GM18868 (cell line): ENCODE results near the gene NDRG3.

Experiments used
- ATAC-seq: cut with Tn5 transposase; IDR thresholded peaks from one replicate; pipeline ENCODE4 v1.9.1; 2021; ENCODE audit warnings: mild to moderate bottlenecking, moderate library complexity; ENCODE audit not compliant: unreplicated experiment

NDRG3 gene

GRCh38 chr20:36745927-36746659 is at the start of gene NDRG3:
Gene NDRG3 (minus strand): TSS chr20:36746090. CDS start chr20:36721735, 24,355 bp downstream.
- peak; percentile 93 for ATAC-seq

- ATAC-seq: no peak
Measured at GRCh38 chr20:36794116-36794474, 48.2 kb upstream of the NDRG3 start.

- no peak for ATAC-seq
Measured at GRCh38 chr20:36793294-36794115, 47.6 kb upstream of the NDRG3 start.

- no peak for ATAC-seq
Measured at GRCh38 chr20:36792422-36792821, 46.5 kb upstream of the NDRG3 start.

- ATAC-seq: no peak
Measured at GRCh38 chr20:36791862-36792261, 46.0 kb upstream of the NDRG3 start.

GRCh38 chr20:36786663-36787062 is 40.8 kb upstream of the NDRG3 start:
- ATAC-seq: no peak

- ATAC-seq: no peak
Measured at GRCh38 chr20:36786246-36786645, 40.4 kb upstream of the NDRG3 start.

- no peak for ATAC-seq
Measured at GRCh38 chr20:36785308-36785707, 39.4 kb upstream of the NDRG3 start.

GRCh38 chr20:36784900-36785299 is 39.0 kb upstream of the NDRG3 start:
- no peak for ATAC-seq

GRCh38 chr20:36784116-36784515 is 38.2 kb upstream of the NDRG3 start:
- no peak for ATAC-seq

GRCh38 chr20:36779656-36780025 is 33.8 kb upstream of the NDRG3 start:
- ATAC-seq: no peak

GRCh38 chr20:36778831-36779655 is 33.2 kb upstream of the NDRG3 start:
- no peak for ATAC-seq

GRCh38 chr20:36777576-36777975 is 31.7 kb upstream of the NDRG3 start:
- no peak for ATAC-seq

- ATAC-seq: no peak
Measured at GRCh38 chr20:36777167-36777566, 31.3 kb upstream of the NDRG3 start.

GRCh38 chr20:36775826-36776225 is 29.9 kb upstream of the NDRG3 start:
- ATAC-seq: no peak

GRCh38 chr20:36775196-36775595 is 29.3 kb upstream of the NDRG3 start:
- ATAC-seq: no peak

- ATAC-seq: peak; percentile 86
Measured at GRCh38 chr20:36773597-36774390, 27.9 kb upstream of the NDRG3 start, which contains the start of gene DSN1. Gene DSN1 (minus strand): TSS chr20:36773763. CDS start chr20:36771458, 2,305 bp downstream.

GRCh38 chr20:36773107-36773596 is 27.3 kb upstream of the NDRG3 start:
- peak; percentile 21 for ATAC-seq

- no peak for ATAC-seq
Measured at GRCh38 chr20:36770680-36771079, 24.8 kb upstream of the NDRG3 start.

GRCh38 chr20:36768768-36769430 is 23.0 kb upstream of the NDRG3 start:
- ATAC-seq: no peak
